Keratinocyte (primary cell): ENCODE data around the gene GAS6. TPM values are rescaled to one million over a fixed set of nuclear protein-coding genes. Genes with fewer than 3 reads are reported as not detected.

ENCODE experiments used
- DNase-seq: peaks from one replicate; pipeline ENCODE4 v3.0.0-alpha.2; 2011; ENCODE audit warnings: low read depth, missing footprints, low spot score
- FAIRE-seq: peaks from 2 replicates; lab custom pipeline; 2011; peaks lifted over from hg19 to GRCh38; lab: Jason Lieb, UNC
- H2AFZ ChIP-seq: 2 replicates; pipeline ENCODE4 v1.6.0; 2012; ENCODE audit warnings: low read length, control low read depth, inconsistent platforms; ENCODE audit not compliant: control insufficient read depth
- H3K27ac ChIP-seq: 2 replicates; pipeline ENCODE4 v1.5.1; 2011; ENCODE audit warnings: low read length; ENCODE audit not compliant: control insufficient read depth, insufficient read depth
- H3K27me3 ChIP-seq: 3 replicates; pipeline ENCODE4 v1.6.0; 2011; ENCODE audit warnings: low read length; ENCODE audit not compliant: control insufficient read depth, insufficient read depth; ENCODE audit errors: extremely low read depth
- H3K36me3 ChIP-seq, 2 experiments: 2 replicates in 1 of 2; 3 replicates in 1 of 2; pipeline ENCODE4 v1.5.1; 2011; ENCODE audit warnings: low read length in 2 of 2, mild to moderate bottlenecking in 1 of 2; ENCODE audit not compliant: control insufficient read depth in 2 of 2, insufficient read depth in 2 of 2; ENCODE audit errors: extremely low read depth in 1 of 2
- H3K4me1 ChIP-seq: 3 replicates; pipeline ENCODE4 v1.5.1; 2011; ENCODE audit warnings: low read length; ENCODE audit not compliant: control insufficient read depth, insufficient read depth; ENCODE audit errors: extremely low read depth
- H3K4me2 ChIP-seq: 3 replicates; pipeline ENCODE4 v1.6.0; 2011; ENCODE audit warnings: low read depth, low read length; ENCODE audit not compliant: control insufficient read depth, insufficient read depth; ENCODE audit errors: extremely low read depth
- H3K4me3 ChIP-seq, 3 experiments: fragments of 200-600 bp in 1 of 3; sonication (generic) in 1 of 3; 2 replicates in 2 of 3; 3 replicates in 1 of 3; pipeline ENCODE4 v1.5.1; 2011 to 2016; ENCODE audit warnings: low read length in 3 of 3, mild to moderate bottlenecking in 3 of 3, control low read depth in 2 of 3, inconsistent platforms in 1 of 3, low read depth in 1 of 3, mixed read lengths in 1 of 3, mixed run types in 1 of 3, moderate library complexity in 1 of 3; ENCODE audit not compliant: control insufficient read depth in 2 of 3, insufficient read depth in 2 of 3; ENCODE audit errors: extremely low read depth in 1 of 3
- H3K79me2 ChIP-seq: 2 replicates; pipeline ENCODE4 v1.6.0; 2012; ENCODE audit warnings: low read length; ENCODE audit not compliant: control insufficient read depth, insufficient read depth
- H3K9ac ChIP-seq: 3 replicates; pipeline ENCODE4 v1.6.0; 2011; ENCODE audit warnings: low read length; ENCODE audit not compliant: control insufficient read depth, insufficient read depth; ENCODE audit errors: extremely low read depth
- H3K9me1 ChIP-seq: 3 replicates; pipeline ENCODE4 v1.6.0; 2011; ENCODE audit warnings: low read length; ENCODE audit not compliant: control insufficient read depth, insufficient read depth; ENCODE audit errors: extremely low read depth
- H3K9me3 ChIP-seq: 2 replicates; pipeline ENCODE4 v1.5.1; 2012; ENCODE audit warnings: low read depth, low read length; ENCODE audit not compliant: control insufficient read depth
- H4K20me1 ChIP-seq: 3 replicates; pipeline ENCODE4 v1.6.0; 2011; ENCODE audit warnings: low read length; ENCODE audit not compliant: control insufficient read depth, insufficient read depth; ENCODE audit errors: extremely low read depth
- EZH2 ChIP-seq: IDR thresholded peaks from one replicate; pipeline ENCODE4 v1.6.1; 2012; ENCODE audit warnings: inconsistent platforms, mild to moderate bottlenecking, low read length, moderate library complexity
- dilution Hi-C: fragments of 300-500 bp; cut with MboI; formaldehyde crosslinking; loops from one replicate; pipeline ENCODE4 v1.7.0; 2020; ENCODE audit warnings: low sequenced_read_pairs; ENCODE audit not compliant: extremely low pct_ligation_motif_present
- polyA plus RNA-seq, 5 experiments: library from polyadenylated mRNA; depleted of rRNA in 3 of 5; stranded (reverse) in 3 of 5; stranded (forward) in 1 of 5; unstranded in 1 of 5; fragments of >200 nt; gene quantifications; 1 replicate in 1 of 5; 2 replicates in 3 of 5; 3 replicates in 1 of 5; pipeline versions ENCODE4 v1.2.1 to v1.2.3, GENCODE V29; 2011 to 2012; ENCODE audit warnings: missing spikeins in 2 of 5, low read depth in 1 of 5, low replicate concordance in 1 of 5
- TF ChIP-seq, protein P1 (sequence below), 3 experiments: IDR thresholded peaks in 1 of 3; conservative IDR thresholded peaks in 1 of 3; optimal IDR thresholded peaks in 1 of 3; 2 replicates in 2 of 3; 3 replicates in 1 of 3; pipeline versions ENCODE3 to v1.5.1; 2011; ENCODE audit warnings: low read length in 3 of 3, mild to moderate bottlenecking in 3 of 3, moderate library complexity in 2 of 3, control low read depth in 1 of 3, inconsistent platforms in 1 of 3; ENCODE audit not compliant: insufficient read depth in 2 of 3; ENCODE audit errors: extremely low read depth in 1 of 3

GAS6 gene
- polyA plus RNA-seq, 1 donor (not counting 4 experiments of a cell fraction or from before 2014, with no cell fraction given): 163 TPM

DNA sequence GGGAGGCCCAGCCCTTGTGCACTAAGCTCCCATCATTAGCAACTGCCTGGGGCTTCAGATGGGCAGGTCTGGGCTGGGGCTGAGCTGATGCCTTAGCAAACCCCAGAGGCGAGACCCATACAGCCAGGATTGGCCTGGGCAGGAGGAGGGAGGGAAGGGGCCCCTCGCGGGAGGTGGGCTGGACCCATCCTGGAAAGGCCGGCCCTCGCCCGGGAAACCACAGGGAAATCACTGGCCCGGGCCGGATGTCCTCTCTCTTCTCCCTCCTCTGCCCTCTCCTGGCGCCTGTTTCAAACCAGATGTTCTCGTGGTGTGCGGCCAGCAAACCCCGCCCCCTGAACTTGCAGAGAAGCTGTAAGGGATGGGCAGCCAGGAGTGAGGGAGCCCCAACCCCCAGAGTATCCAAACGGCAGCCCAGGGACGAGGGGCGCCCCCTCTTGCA lies 61.8 kb downstream of the GAS6 start:
- no peaks in the 10 kb centered on the region for H3K36me3 ChIP-seq
- no peaks in the 10 kb centered on the region for H3K79me2 ChIP-seq
- H3K9ac ChIP-seq: no peak overlapping the region
- no peak overlapping the region for H3K4me2 ChIP-seq
- H2AFZ ChIP-seq: no peak overlapping the region
- H3K4me3 ChIP-seq: no peak overlapping the region
- TF ChIP-seq EZH2: no peak
- TF ChIP-seq, protein P1, sequence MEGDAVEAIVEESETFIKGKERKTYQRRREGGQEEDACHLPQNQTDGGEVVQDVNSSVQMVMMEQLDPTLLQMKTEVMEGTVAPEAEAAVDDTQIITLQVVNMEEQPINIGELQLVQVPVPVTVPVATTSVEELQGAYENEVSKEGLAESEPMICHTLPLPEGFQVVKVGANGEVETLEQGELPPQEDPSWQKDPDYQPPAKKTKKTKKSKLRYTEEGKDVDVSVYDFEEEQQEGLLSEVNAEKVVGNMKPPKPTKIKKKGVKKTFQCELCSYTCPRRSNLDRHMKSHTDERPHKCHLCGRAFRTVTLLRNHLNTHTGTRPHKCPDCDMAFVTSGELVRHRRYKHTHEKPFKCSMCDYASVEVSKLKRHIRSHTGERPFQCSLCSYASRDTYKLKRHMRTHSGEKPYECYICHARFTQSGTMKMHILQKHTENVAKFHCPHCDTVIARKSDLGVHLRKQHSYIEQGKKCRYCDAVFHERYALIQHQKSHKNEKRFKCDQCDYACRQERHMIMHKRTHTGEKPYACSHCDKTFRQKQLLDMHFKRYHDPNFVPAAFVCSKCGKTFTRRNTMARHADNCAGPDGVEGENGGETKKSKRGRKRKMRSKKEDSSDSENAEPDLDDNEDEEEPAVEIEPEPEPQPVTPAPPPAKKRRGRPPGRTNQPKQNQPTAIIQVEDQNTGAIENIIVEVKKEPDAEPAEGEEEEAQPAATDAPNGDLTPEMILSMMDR (optimal IDR thresholded peaks at IDR 0.05 in 1 of 3, IDR thresholded peaks at IDR 0.05 in 1 of 3, conservative IDR thresholded peaks at IDR 0.05 in 1 of 3; ENCODE audit: extremely low read depth in 1 of 3, insufficient read depth in 2 of 3, low read length in 3 of 3): peak in 1 of 3 experiments; percentile 7
- H3K27me3 ChIP-seq: peaks cover 4% of the 10 kb centered on the region
- no peaks in the 10 kb centered on the region for H3K9me3 ChIP-seq
- H4K20me1 ChIP-seq: no peaks in the 10 kb centered on the region
- no peaks in the 10 kb centered on the region for H3K9me1 ChIP-seq
- dilution Hi-C loops: no loop called here
- H3K4me1 ChIP-seq: peaks cover 5% of the 10 kb centered on the region
- DNase-seq (no peak), FAIRE-seq (no peak)
- H3K27ac ChIP-seq: no peak overlapping the region

DNA sequence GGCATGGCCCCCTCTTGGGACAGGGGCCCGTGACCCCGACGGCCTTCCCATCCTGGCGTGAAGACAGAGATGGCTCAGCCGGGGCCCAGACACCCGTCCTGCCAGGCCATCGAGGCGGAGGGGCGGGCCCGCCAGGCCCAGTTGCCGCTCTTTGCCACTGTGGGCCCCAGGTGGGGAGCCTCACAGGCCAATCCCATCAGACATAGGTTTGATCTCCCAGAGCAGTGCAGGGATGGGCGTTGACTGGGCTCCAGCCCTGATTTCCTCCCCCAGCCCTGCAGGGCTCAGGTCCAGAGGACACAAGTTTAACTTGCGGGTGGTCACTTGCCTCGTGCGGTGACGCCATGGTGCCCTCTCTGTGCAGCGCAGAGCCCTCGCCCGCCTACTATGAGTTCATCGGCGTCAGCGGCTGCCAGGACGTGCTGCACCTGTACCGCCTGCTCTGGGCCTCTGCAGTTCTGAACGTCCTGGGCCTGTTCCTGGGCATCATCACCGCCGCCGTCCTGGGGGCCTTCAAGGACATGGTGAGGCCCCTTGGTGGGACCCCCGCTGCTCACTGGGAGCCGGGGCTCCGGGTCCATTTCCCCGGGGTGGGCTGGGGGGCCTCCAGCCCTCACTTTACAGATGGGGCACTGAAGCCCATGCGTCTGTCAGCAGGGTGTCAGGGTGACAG lies 62.5 kb downstream of the GAS6 start:
- H3K4me2 ChIP-seq: no peak overlapping the region
- H3K27ac ChIP-seq: no peak overlapping the region
- no peak overlapping the region for H3K9ac ChIP-seq
- DNase-seq (no peak), FAIRE-seq (no peak)
- dilution Hi-C loops: no loop called here
- H3K27me3 ChIP-seq: peaks cover 9% of the 10 kb centered on the region
- no peak overlapping the region for H2AFZ ChIP-seq
- no peaks in the 10 kb centered on the region for H3K79me2 ChIP-seq
- no peaks in the 10 kb centered on the region for H3K36me3 ChIP-seq
- H3K9me3 ChIP-seq: no peaks in the 10 kb centered on the region
- no peaks in the 10 kb centered on the region for H4K20me1 ChIP-seq
- H3K9me1 ChIP-seq: no peaks in the 10 kb centered on the region
- peaks cover 5% of the 10 kb centered on the region for H3K4me1 ChIP-seq
- H3K4me3 ChIP-seq: no peak overlapping the region
- TF ChIP-seq, protein P1 (optimal IDR thresholded peaks at IDR 0.05 in 1 of 3, IDR thresholded peaks at IDR 0.05 in 1 of 3, conservative IDR thresholded peaks at IDR 0.05 in 1 of 3; ENCODE audit: extremely low read depth in 1 of 3, insufficient read depth in 2 of 3, low read length in 3 of 3): no peak
- no peak for TF ChIP-seq EZH2
